ENCODE data around the gene NDUFA6.
"Not testable (repeated sequence)": the region's sequence is repeated elsewhere in the genome, so short reads cannot be mapped to it uniquely, and the experiment has no call there.

NDUFA6 gene

GRCh38 chr22:42127606-42128005 lies 37.0 kb upstream of the NDUFA6 start:
- DNase-seq: no peak
- no peak overlapping the region for H3K4me3 ChIP-seq
- no peaks in the 10 kb centered on the region for H3K27me3 ChIP-seq
- no peaks in the 10 kb centered on the region for H3K4me1 ChIP-seq
- TF ChIP-seq, protein P1, sequence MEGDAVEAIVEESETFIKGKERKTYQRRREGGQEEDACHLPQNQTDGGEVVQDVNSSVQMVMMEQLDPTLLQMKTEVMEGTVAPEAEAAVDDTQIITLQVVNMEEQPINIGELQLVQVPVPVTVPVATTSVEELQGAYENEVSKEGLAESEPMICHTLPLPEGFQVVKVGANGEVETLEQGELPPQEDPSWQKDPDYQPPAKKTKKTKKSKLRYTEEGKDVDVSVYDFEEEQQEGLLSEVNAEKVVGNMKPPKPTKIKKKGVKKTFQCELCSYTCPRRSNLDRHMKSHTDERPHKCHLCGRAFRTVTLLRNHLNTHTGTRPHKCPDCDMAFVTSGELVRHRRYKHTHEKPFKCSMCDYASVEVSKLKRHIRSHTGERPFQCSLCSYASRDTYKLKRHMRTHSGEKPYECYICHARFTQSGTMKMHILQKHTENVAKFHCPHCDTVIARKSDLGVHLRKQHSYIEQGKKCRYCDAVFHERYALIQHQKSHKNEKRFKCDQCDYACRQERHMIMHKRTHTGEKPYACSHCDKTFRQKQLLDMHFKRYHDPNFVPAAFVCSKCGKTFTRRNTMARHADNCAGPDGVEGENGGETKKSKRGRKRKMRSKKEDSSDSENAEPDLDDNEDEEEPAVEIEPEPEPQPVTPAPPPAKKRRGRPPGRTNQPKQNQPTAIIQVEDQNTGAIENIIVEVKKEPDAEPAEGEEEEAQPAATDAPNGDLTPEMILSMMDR (IDR thresholded peaks at IDR 0.05): no peak
- H3K36me3 ChIP-seq: no peaks in the 10 kb centered on the region
- H3K9me3 ChIP-seq: no peaks in the 10 kb centered on the region
- H3K27ac ChIP-seq: no peak overlapping the region
- intact Hi-C loops (cut with DNase I; ENCODE audit: low total_unique reads): no loop called here

GRCh38 chr22:42123529-42123928 lies 33.0 kb upstream of the NDUFA6 start:
- DNase-seq; H3K36me3 ChIP-seq; intact Hi-C loops (cut with DNase I; ENCODE audit: low total_unique reads): not testable (repeated sequence)

GRCh38 chr22:42120231-42121021 lies 29.9 kb upstream of the NDUFA6 start:
- H3K4me3 ChIP-seq; H3K36me3 ChIP-seq; H3K9me3 ChIP-seq; H3K4me1 ChIP-seq; intact Hi-C loops (cut with DNase I; ENCODE audit: low total_unique reads); H3K27ac ChIP-seq; H3K27me3 ChIP-seq; DNase-seq: not testable (repeated sequence)

More at GRCh38 chr22:42123529-42123928, 33.0 kb upstream of the NDUFA6 start:
- H3K4me1 ChIP-seq, H3K27ac ChIP-seq, H3K9me3 ChIP-seq, H3K27me3 ChIP-seq, H3K4me3 ChIP-seq: not testable (repeated sequence)

DNA sequence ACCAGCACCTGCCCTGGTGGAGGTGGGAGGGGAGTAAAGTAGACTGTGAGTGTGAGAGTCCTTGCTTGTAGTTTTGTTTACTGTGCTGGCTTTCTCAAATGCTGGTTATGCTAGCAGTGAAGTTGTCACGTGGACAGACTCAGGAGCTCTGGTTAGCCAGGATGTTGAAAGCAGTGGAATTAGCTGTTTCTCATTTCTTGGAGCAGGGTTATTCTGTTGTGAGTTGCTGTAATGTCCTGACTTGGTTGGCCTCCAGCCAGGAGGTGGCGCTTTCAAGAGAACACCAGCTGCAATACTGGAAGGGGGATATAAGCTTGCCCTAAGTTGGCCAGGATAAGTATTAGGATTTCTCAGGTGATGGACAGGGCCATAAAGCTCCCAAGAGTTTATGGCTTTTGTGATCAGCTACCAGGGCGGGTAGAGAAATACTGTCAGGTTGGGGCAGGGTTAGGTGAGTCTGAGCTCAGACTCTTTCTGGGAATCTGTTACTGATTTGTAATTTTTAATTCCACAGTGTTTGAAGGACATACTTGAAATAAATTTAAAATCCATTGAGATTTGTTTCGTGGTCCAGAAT lies 26.4 kb upstream of the NDUFA6 start:
- Histone ChIP-seq H3K4me1 (no peaks in the 10 kb centered on the region), H3K36me3 (peaks cover 0 to 9% (median 0%) of the 10 kb centered on the region in 3 donors), H3K27me3 (no peaks in the 10 kb centered on the region), H3K4me3 (no peak overlapping the region), H3K9me3 (peaks cover 0 to 9% (median 2%) of the 10 kb centered on the region in 3 donors), H3K27ac (no peak overlapping the region)
- DNase-seq: no peak
- TF ChIP-seq, protein P1 (IDR thresholded peaks at IDR 0.05): no peak
- intact Hi-C loops (cut with DNase I; ENCODE audit: low total_unique reads): no loop called here

- H3K36me3 ChIP-seq; H3K27me3 ChIP-seq; intact Hi-C loops (cut with DNase I; ENCODE audit: low total_unique reads); H3K27ac ChIP-seq; H3K4me3 ChIP-seq; H3K9me3 ChIP-seq; H3K4me1 ChIP-seq; DNase-seq: not testable (repeated sequence)
Observed at GRCh38 chr22:42115420-42115830, 24.9 kb upstream of the NDUFA6 start.

GRCh38 chr22:42114721-42115120 lies 24.1 kb upstream of the NDUFA6 start:
- H3K4me3 ChIP-seq: no peak overlapping the region
- DNase-seq: no peak
- no peaks in the 10 kb centered on the region for H3K27me3 ChIP-seq
- H3K9me3 ChIP-seq: peaks cover 0 to 9% (median 2%) of the 10 kb centered on the region in 3 donors
- peaks cover 0 to 9% (median 0%) of the 10 kb centered on the region in 3 donors for H3K36me3 ChIP-seq
- H3K4me1 ChIP-seq: no peaks in the 10 kb centered on the region
- intact Hi-C loops (cut with DNase I; ENCODE audit: low total_unique reads): no loop called here
- H3K27ac ChIP-seq: no peak overlapping the region
- TF ChIP-seq, protein P1 (IDR thresholded peaks at IDR 0.05): peak in 1 of 2 experiments; percentile 7

DNA sequence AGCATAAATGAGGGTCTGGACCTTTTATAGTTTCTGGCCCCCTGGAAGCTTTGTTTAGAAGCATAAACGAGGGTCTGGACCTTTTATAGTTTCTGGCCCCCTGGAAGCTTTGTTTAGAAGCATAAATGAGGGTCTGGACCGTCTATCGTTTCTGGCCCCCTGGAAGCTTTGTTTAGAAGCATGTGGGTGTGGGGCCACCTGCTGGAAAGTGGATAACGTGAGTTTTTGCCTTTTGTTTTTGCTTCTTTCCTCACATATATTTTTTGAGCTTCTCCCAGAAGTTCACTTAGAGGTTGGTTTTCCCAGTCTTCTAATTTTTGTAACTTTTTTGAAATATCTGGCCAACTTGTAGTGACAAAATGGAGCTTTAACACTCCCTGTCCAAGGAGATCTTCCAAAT lies 22.2 kb upstream of the NDUFA6 start:
- H3K4me1 ChIP-seq; H3K36me3 ChIP-seq; H3K27ac ChIP-seq; DNase-seq; H3K4me3 ChIP-seq; H3K9me3 ChIP-seq; H3K27me3 ChIP-seq; intact Hi-C loops (cut with DNase I; ENCODE audit: low total_unique reads): not testable (repeated sequence)
